Measurements from ENCODE around the gene OARD1.

The OARD1 gene

DNA sequence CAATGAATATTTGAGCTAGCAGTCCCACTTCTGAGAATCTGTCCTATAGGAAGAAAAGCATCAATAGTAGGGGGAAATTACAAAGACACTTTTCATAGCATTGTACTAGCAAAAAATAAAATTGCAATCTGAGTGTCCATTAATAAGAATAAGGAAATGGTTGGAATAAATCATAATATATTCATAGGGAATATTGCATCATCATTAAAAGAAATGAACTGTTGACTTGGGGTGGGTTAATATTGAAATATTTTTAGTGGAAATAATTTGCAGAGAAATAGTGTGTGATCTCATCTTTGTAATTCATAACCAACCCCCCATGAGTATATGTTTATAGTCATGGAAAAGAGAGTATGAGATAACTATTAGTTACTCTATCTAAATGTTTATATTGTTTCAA lies 13.0 kb upstream of the OARD1 start:
- Mint-ChIP-seq H3K27me3 (no peaks in the 10 kb centered on the region), H3K36me3 (ENCODE audit: low read depth) (peaks cover 81% of the 10 kb centered on the region)

GRCh38 chr6:41083072-41083471 lies 10.9 kb upstream of the OARD1 start:
- peaks cover 77% of the 10 kb centered on the region for H3K36me3 Mint-ChIP-seq (ENCODE audit: low read depth)
- H3K4me3 Mint-ChIP-seq, result no peak overlapping the region
- H3K4me1 Mint-ChIP-seq (ENCODE audit: low read depth), result peaks cover 9% of the 10 kb centered on the region
- H3K27ac Mint-ChIP-seq, result no peak overlapping the region
- intact Hi-C loops (cut with micrococcal nuclease), result no loop called here
- no peaks in the 10 kb centered on the region for H3K9me3 Mint-ChIP-seq
- no peaks in the 10 kb centered on the region for H3K27me3 Mint-ChIP-seq

More for the DNA sequence above, 13.0 kb upstream of the OARD1 start:
- Mint-ChIP-seq H3K9me3 (no peaks in the 10 kb centered on the region), H3K4me1 (ENCODE audit: low read depth) (peaks cover 7% of the 10 kb centered on the region), H3K27ac (no peak overlapping the region), H3K4me3 (no peak overlapping the region)
- intact Hi-C loops (cut with micrococcal nuclease), result no loop called here

GRCh38 chr6:41080621-41081020 lies 8.5 kb upstream of the OARD1 start:
- H3K36me3 Mint-ChIP-seq (ENCODE audit: low read depth), result peaks cover 69% of the 10 kb centered on the region
- peaks cover 18% of the 10 kb centered on the region for H3K4me1 Mint-ChIP-seq (ENCODE audit: low read depth)
- intact Hi-C loops (cut with micrococcal nuclease), result no loop called here
- H3K9me3 Mint-ChIP-seq, result no peaks in the 10 kb centered on the region
- H3K27ac Mint-ChIP-seq, result no peak overlapping the region
- no peak overlapping the region for H3K4me3 Mint-ChIP-seq
- H3K27me3 Mint-ChIP-seq, result no peaks in the 10 kb centered on the region

GRCh38 chr6:41079080-41079479 lies 6.9 kb upstream of the OARD1 start:
- Mint-ChIP-seq H3K27me3 (no peaks in the 10 kb centered on the region), H3K36me3 (ENCODE audit: low read depth) (peaks cover 60% of the 10 kb centered on the region), H3K27ac (no peak overlapping the region), H3K4me3 (no peak overlapping the region), H3K9me3 (no peaks in the 10 kb centered on the region), H3K4me1 (ENCODE audit: low read depth) (peaks cover 33% of the 10 kb centered on the region)
- intact Hi-C loops (cut with micrococcal nuclease), result no loop called here

DNA sequence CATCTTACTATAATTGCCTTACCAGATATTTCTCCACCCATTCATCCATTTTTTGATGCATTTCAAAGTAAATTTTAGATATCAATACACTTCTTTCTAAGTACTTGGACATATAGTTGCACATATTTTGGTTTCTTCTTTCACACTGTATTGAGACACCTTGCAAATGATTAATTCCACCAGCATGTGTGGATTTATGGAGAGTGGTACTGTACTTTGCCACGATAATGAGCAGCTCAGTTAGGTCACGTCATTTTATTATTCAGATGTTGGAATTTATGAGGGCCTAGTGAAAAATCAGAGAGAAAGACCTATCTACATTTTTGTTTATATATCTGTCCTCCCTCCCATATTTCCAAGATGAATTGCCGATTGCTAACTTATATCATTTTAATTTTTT lies 5.9 kb upstream of the OARD1 start:
- no peaks in the 10 kb centered on the region for H3K9me3 Mint-ChIP-seq
- H3K27me3 Mint-ChIP-seq, result no peaks in the 10 kb centered on the region
- H3K4me1 Mint-ChIP-seq (ENCODE audit: low read depth), result peaks cover 38% of the 10 kb centered on the region
- H3K36me3 Mint-ChIP-seq (ENCODE audit: low read depth), result peaks cover 57% of the 10 kb centered on the region
- no peak overlapping the region for H3K4me3 Mint-ChIP-seq
- H3K27ac Mint-ChIP-seq, result no peak overlapping the region
- intact Hi-C loops (cut with micrococcal nuclease), result no loop called here

DNA sequence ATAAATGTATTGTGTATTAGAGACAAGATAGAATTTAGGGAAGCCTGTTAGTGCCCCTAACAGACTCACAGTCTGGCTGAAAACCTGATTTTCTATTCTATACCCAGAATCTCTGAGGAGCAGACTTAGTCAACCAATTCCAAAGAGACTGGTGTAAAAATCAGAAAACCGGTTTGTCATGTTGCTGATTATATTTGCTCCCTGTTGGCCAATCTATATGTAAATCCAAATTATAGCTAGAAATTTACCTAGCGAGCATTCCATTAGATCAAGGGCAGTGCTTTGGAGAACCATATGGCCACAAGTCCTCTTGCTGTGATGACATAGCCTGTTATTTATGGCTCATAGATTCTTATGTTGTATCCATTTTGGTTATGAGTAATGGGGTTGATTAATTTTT lies 5.4 kb upstream of the OARD1 start:
- Mint-ChIP-seq H3K9me3 (no peaks in the 10 kb centered on the region), H3K27ac (no peak overlapping the region), H3K4me1 (ENCODE audit: low read depth) (peaks cover 38% of the 10 kb centered on the region), H3K4me3 (no peak overlapping the region), H3K27me3 (no peaks in the 10 kb centered on the region), H3K36me3 (ENCODE audit: low read depth) (peaks cover 53% of the 10 kb centered on the region)
- intact Hi-C loops (cut with micrococcal nuclease), result no loop called here

- Mint-ChIP-seq H3K4me1 (ENCODE audit: low read depth) (peaks cover 38% of the 10 kb centered on the region), H3K4me3 (no peak overlapping the region), H3K9me3 (no peaks in the 10 kb centered on the region), H3K27me3 (no peaks in the 10 kb centered on the region), H3K36me3 (ENCODE audit: low read depth) (peaks cover 48% of the 10 kb centered on the region), H3K27ac (peak overlapping the region; percentile 15)
- intact Hi-C loops (cut with micrococcal nuclease), result no loop called here
Measured at GRCh38 chr6:41075651-41076626, 3.8 kb upstream of the OARD1 start.

DNA sequence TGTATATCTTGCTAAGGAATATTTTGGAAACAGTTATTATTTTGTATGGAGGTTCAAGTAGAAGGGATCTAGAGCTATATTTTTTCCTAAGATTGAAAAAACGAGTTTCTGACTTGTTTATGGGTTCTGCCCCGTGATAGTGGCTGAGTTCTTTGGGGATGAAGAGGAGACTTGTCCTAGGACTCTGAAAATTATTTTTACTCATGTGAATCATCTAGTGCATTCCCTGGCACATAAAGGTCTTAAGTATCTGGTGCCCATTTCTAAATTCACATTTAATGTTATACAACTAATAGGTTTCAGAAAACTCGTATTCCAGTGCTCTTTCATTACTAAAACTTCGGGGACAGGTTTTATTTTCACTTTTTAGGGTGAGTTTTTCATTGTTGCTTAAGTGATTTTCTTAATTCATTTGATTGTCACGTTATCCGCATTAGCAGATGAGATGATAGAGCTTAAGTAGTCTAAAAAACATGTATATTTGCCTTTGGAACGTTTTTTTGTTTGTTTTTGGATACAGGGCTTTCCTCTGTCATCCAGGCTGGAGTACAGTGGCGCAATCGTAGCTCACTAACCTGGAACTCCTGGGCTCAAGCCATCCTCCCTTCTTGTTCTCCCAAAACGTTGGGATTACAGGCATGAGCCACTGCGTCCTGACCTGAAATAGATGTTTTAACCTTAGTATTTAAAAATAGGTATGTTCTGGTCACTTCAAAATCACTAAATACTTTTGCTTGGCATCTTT lies 2.7 kb upstream of the OARD1 start:
- Mint-ChIP-seq H3K27me3 (no peaks in the 10 kb centered on the region), H3K9me3 (no peaks in the 10 kb centered on the region), H3K27ac (peak overlapping the region; percentile 99), H3K4me3 (peak overlapping the region; percentile 96), H3K36me3 (ENCODE audit: low read depth) (peaks cover 44% of the 10 kb centered on the region), H3K4me1 (ENCODE audit: low read depth) (peaks cover 37% of the 10 kb centered on the region)
- intact Hi-C loops (cut with micrococcal nuclease), result loop anchor here (1.0 to 5.0 kb wide), 3 partner anchors 107 to 242 kb away; partner anchors contain the start of gene TREM1

DNA sequence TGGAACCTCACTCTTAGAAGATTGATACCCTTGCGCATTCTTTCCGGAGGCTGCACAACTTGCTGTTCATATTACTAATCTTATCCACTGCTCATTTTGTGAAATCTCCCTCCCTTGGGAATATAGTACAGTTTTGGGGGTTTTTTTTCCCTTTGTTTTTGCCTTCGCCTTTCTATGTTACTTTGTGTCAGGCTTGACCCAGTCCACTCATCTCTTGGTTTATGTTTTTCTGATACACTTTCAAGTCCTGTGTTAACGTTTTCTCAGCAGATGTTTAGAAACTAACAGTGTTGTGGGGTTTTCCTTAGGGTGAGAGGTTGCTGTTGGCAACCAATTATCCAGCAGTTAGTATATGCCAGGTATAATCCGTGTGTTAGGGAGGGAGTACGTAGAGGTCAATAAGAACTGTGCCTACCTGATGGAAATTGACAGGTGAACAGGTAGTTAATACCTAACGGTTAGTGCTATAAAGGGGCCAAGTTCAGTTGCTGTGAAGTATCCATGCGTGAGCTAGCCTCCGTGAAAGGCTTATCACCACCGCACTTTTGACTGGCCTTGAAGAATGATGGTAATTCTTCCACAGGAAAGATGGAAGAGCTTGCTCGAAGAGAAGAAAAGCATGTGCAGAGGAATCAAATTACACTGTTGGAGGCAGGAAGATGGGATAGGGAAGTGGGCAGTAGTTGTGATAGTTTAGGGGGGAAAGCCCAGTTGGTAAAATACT lies 2.0 kb upstream of the OARD1 start:
- H3K4me3 Mint-ChIP-seq, result peak overlapping the region; percentile 96

DNA sequence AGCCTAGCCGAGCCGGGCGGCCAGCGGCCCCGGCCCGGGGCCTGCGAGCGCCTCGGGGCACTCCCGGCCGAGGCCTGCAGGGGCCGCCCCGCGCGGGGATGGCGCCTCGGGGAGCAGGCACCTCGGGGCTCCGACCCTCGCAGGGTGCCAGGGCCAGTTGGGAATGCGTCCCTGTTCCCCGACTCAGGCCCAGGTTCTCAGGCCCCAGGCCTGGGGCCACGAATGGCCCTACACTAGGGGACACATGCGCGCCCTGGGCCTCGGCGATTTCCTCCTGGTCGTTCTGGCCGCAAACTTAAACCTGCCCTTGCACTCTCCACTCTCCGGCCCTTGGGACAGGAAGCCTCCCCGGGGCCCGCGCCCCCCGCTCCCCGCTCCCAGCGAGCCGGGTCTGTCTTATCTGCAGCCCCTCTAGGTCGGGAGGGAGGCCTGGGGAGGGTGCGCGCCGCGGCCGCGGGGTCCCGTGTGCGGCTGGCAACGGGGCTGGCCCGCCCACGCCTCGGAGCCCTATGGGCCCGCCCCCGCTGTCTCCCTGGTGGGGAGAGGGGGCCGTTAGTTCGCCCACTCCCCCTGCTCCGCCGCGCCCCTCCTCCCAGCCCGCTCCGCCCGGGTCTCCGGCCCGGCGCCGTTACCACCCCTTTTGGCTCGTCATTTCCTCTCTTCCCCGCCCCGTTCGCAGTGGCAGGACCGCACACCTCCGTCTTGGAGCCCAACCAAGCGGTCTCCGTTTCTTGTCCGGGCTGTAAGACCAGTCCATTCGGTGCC lies 1.2 kb upstream of the OARD1 start:
- H3K4me1 Mint-ChIP-seq (ENCODE audit: low read depth), result peaks cover 37% of the 10 kb centered on the region
- peaks cover 47% of the 10 kb centered on the region for H3K36me3 Mint-ChIP-seq (ENCODE audit: low read depth)
- intact Hi-C loops (cut with micrococcal nuclease), result loop anchor here (5.0 kb wide), 2 partner anchors 214 to 244 kb away; partner anchors contain the start of gene TREM1
- no peaks in the 10 kb centered on the region for H3K27me3 Mint-ChIP-seq
- peak overlapping the region; percentile 99 for H3K27ac Mint-ChIP-seq
- H3K9me3 Mint-ChIP-seq, result no peaks in the 10 kb centered on the region
- H3K4me3 Mint-ChIP-seq, result peak overlapping the region; percentile 96

More for the DNA sequence above, 2.0 kb upstream of the OARD1 start:
- no peaks in the 10 kb centered on the region for H3K27me3 Mint-ChIP-seq
- peaks cover 37% of the 10 kb centered on the region for H3K4me1 Mint-ChIP-seq (ENCODE audit: low read depth)
- intact Hi-C loops (cut with micrococcal nuclease), result loop anchor here (1.0 to 5.0 kb wide), 3 partner anchors 108 to 243 kb away; partner anchors contain the start of gene TREM1
- peaks cover 44% of the 10 kb centered on the region for H3K36me3 Mint-ChIP-seq (ENCODE audit: low read depth)
- peak overlapping the region; percentile 99 for H3K27ac Mint-ChIP-seq
- H3K9me3 Mint-ChIP-seq, result no peaks in the 10 kb centered on the region

DNA sequence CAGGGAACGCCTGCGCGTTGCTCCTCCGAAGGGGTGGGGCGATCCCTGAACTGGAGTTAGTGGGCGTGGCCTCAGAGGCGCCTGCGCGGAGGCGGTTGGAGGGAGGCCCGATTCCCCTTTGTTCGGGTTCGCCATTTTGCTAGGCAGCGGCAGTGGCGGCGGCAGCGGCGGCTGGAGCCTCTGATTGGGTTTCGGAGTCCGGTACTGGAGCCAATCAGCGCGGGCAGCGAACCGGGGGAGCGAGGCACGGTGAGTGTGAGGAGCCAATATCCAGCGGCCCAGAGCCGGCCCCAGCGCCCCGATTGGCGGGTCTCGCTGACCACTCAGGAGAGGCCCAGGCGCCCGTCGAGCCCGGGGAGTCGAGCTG lies 663 bp upstream of the OARD1 start, which contains the start of gene NFYA:
Gene NFYA (plus strand): TSS at position 139 of the 367 bp plus-strand sequence. CDS start 6,116 bp downstream, outside the sequence.
- peaks cover 37% of the 10 kb centered on the region for H3K4me1 Mint-ChIP-seq (ENCODE audit: low read depth)
- H3K4me3 Mint-ChIP-seq, result peak within 1 kb of the TSS; percentile 96
- peaks cover 52% of the 10 kb centered on the region for H3K36me3 Mint-ChIP-seq (ENCODE audit: low read depth)
- H3K27ac Mint-ChIP-seq, result peak within 1 kb of the TSS; percentile 99
- no peaks in the 10 kb centered on the region for H3K27me3 Mint-ChIP-seq
- H3K9me3 Mint-ChIP-seq, result no peaks in the 10 kb centered on the region
- intact Hi-C loops (cut with micrococcal nuclease), result loop anchor here (5.0 kb wide), 2 partner anchors 214 to 244 kb away; partner anchors contain the start of gene TREM1

DNA sequence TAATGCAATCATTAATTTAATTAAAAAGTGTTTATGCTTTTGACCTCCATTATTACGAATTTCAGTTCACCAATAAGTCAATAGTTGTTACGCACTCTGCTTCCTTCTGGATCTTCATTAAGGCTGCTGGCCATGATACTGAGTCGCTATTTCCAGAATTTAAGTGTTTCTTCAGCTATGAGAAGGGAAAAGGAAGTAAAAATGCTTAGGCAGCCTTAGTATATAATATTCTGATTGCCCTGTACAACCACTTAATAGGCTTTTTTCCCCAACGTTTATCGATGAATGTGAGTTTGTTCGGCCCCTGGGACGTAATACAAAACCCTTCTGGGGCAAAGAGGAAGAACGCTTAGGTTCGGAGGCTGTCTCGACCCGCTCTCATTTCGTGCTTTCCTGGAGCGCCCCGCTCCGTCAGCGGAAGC lies 644 bp downstream of the OARD1 start:
- Mint-ChIP-seq H3K27ac (peak overlapping the region; percentile 99), H3K27me3 (no peaks in the 10 kb centered on the region), H3K36me3 (ENCODE audit: low read depth) (peaks cover 65% of the 10 kb centered on the region), H3K4me1 (ENCODE audit: low read depth) (peaks cover 44% of the 10 kb centered on the region), H3K9me3 (no peaks in the 10 kb centered on the region), H3K4me3 (peak overlapping the region; percentile 87)
- intact Hi-C loops (cut with micrococcal nuclease), result loop anchor here (5.0 kb wide), 2 partner anchors 216 to 246 kb away; partner anchors contain the start of gene TREM1
